CD4-positive, alpha-beta T cell treated with Interleukin-15 for 4 hours (primary cell): ENCODE measurements around the gene PDZRN3.

ENCODE experiments used
- DNase-seq: peaks from one replicate; pipeline ENCODE4 v3.0.0-alpha.2; 2020; ENCODE audit warnings: low spot score

The PDZRN3 gene

GRCh38 chr3:73415118-73415517 lies 209.6 kb downstream of the PDZRN3 start:
- DNase-seq: no peak

GRCh38 chr3:73413619-73414018 lies 211.1 kb downstream of the PDZRN3 start:
- no peak for DNase-seq

- no peak for DNase-seq
Observed at GRCh38 chr3:73411993-73412392, 212.7 kb downstream of the PDZRN3 start.

GRCh38 chr3:73411545-73411944 lies 213.2 kb downstream of the PDZRN3 start:
- no peak for DNase-seq

GRCh38 chr3:73409138-73409763 lies 215.5 kb downstream of the PDZRN3 start:
- no peak for DNase-seq

- no peak for DNase-seq
Observed at GRCh38 chr3:73408634-73409033, 216.1 kb downstream of the PDZRN3 start.

- DNase-seq: no peak
Observed at GRCh38 chr3:73407577-73407976, 217.2 kb downstream of the PDZRN3 start.

GRCh38 chr3:73405853-73406252 lies 218.9 kb downstream of the PDZRN3 start:
- DNase-seq: no peak

GRCh38 chr3:73405000-73405399 lies 219.7 kb downstream of the PDZRN3 start:
- no peak for DNase-seq

GRCh38 chr3:73404435-73404834 lies 220.3 kb downstream of the PDZRN3 start:
- DNase-seq: no peak

GRCh38 chr3:73403444-73403843 lies 221.3 kb downstream of the PDZRN3 start:
- DNase-seq: no peak

GRCh38 chr3:73401616-73402279 lies 223.0 kb downstream of the PDZRN3 start:
- DNase-seq: no peak

GRCh38 chr3:73401059-73401458 lies 223.7 kb downstream of the PDZRN3 start:
- DNase-seq: no peak

- DNase-seq: no peak
Observed at GRCh38 chr3:73399666-73400253, 225.0 kb downstream of the PDZRN3 start.

GRCh38 chr3:73399106-73399505 lies 225.6 kb downstream of the PDZRN3 start:
- DNase-seq: no peak

- DNase-seq: no peak
Observed at GRCh38 chr3:73398084-73398483, 226.7 kb downstream of the PDZRN3 start.

- no peak for DNase-seq
Observed at GRCh38 chr3:73394240-73394639, 230.5 kb downstream of the PDZRN3 start.

GRCh38 chr3:73393005-73393404 lies 231.7 kb downstream of the PDZRN3 start:
- DNase-seq: no peak

- DNase-seq: no peak
Observed at GRCh38 chr3:73391984-73392383, 232.8 kb downstream of the PDZRN3 start.

- DNase-seq: no peak
Observed at GRCh38 chr3:73389928-73390327, 234.8 kb downstream of the PDZRN3 start.

GRCh38 chr3:73389117-73389813 lies 235.5 kb downstream of the PDZRN3 start:
- DNase-seq: no peak

GRCh38 chr3:73385568-73385967 lies 239.2 kb downstream of the PDZRN3 start:
- DNase-seq: no peak
